ENCODE measurements around the gene TLR10.

Gene TLR10

DNA sequence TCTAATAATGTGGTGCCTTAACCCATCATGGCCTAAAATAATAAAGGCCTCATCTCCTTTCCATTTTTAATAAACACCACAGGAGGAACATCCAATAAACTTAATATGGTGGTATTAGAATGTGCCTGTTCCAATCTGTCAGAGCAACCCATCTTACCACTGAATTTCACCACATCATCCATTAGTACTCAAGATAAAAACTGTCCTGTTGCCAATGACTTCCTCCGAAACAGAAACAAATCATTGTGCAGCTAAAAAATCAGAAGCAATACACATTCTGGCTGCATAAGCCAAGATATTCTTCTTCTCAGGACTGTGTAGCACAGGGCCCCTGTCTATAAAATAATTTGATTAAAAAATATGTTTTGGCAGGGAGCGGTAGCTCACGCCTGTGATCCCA lies 18.5 kb downstream of the TLR10 start:
- DNase-seq, result no peak

DNA sequence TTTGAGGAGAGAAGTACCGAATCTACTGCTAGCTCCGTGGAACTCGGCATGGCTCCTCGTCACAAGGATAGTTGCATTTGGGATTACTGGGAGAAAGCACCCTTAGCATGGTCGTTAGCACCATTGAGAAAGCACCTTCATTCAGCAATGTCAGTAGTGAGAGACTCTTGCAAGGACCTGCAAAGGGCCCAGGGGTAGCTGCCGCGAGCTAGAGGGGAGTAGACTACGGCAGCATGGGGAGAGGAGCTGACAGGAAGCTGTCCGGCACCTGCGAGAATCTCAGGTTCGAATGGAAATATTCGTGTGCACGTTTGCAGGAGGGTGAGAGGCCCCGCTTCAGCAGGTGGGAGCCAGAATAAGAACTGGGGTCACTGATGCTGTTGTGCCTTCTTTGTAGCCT lies 20.2 kb downstream of the TLR10 start:
- DNase-seq, result no peak

DNA sequence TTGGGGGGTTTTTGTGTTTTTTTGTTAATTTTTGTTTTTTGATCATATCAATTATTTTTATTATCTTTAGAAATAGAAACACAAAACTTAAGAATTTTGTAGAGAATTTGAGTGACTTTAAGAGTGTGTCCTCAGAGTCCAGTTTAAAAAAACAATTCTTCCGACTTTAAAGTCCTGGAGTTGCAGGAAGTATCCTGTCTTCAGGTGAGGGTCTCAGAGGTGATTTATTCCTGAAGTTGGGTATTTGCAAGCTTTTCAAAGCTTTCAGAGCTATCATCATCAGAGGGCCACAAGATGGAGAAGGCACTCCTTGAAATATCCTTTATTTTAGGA lies 23.0 kb downstream of the TLR10 start:
- no peak for DNase-seq

DNA sequence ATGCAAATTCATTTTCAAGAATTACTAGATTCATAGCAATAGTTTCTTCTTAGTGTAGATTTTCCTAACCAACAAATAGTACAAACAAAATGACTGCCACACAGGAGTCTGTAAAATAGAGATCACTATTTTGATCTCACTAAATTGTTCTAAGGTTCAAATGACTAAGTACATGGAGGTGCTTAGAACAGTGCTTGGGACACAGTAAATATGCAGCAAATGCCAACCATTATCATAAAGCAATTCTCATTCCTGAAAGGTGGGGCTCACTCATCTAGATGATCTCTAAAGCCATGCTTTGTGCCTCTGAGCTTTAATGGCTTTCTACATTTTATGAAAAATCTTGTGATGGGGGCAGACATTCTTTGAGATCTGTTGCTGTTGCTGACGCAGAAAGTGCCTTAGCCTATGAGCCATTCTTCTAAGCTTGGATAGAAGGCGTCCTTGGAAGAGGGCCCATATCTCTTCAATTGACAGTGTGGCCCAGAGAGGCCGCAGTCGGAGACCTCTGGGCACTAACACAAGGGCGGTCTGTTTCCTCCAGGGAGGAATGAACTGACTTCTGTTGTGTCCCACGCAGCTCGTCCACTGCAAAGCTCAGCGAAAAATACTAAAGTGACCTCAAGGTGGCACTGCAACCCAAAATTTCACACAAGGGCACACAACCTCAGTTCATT lies 23.5 kb downstream of the TLR10 start:
- peak in 4 of 5 experiments; percentile 21 to 61 (median 40) for DNase-seq

DNA sequence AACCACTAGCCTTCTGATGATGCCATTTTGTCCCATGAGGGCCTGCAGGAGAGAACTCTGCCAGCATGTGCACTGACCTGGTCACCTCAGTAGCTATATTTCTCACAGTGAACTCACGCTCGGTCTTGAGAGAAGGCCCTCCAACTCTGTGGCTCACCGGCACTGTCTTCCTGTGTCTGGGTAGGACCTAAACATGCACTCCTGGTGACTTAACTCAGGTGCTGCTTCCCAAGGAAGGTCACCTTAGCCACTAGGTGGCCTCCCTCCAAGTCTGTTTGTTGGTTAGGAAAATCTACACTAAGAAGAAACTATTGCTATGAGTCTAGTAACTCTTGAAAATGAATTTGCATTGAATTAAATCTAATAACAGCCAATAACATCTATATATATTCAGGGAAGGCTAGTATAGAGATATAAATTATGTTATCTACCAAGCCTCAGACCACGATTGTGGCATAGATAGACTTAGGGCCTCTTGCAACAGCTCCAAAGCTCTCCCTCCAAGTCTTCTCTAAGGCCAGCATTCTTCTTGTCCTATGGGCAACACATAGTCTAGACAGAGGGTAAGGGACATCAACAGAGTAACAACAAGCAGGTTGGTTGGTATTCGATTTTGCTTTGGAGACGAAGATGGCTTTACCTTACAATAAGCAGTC lies 24.7 kb downstream of the TLR10 start:
- DNase-seq, result peak in 1 of 5 experiments; percentile 20

DNA sequence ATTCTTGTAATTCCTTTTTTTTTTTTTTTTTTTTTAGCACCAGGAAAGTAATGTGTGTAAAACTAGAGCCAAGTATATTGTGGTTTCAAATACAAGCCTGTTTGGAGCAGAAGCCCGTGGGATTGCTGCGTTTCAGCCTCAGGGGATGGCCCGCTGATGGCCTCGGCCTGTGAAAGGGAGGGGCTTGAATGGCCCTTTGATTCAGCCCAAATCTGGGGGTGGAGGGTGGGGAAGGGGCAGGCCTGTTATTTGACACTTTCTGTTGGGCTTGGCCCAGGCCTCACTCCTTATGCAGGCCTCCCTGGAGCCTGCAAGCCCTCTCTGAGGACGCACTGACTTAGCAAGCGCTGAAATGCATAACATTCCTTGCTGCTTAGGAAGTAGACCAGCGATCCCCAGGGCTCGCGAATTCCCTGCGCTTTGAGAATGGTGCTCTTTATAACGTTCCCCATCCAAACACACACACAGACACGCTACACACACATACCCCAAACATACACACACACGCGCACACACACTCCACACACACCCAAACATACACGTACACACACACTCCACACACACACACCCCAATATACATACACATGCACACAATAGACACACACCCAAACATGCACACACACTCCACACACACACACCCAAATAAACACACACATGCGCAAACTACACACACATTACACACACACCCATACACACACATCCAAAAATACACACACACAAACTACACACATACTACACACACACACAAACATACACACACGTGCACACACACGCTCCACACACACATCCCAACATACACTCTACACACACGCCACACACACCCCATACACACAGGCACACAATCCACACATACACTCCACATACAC lies 29.6 kb downstream of the TLR10 start:
- peak in 1 of 5 experiments; percentile 19 for DNase-seq

DNA sequence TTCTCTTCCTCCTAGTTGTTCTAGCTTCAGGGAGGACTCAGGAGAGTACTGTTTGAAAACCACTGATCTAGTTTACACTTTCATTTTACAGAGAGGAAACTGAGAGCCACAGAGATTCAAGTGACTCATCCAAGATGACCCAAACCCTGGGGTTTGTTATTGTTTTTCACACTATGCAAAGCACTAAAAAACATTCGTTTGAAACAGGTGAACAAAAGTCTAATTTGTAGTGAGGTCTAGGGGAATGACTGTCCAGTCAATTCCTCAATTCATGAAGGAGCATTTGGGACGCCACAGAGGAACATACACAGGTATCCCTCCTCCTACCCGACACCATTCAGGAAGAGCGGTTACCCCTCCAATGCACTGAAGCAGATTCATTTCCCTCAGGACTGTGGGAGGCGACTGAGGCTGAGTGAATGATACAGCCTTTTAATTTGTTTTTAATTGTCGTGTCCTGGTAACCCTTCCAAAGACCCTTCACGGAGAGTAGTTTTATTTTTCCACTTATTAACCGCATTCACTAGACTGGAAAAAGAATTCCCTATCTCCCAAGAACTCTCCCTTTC lies 30.3 kb downstream of the TLR10 start:
- DNase-seq, result peak in 1 of 5 experiments; percentile 78

DNA sequence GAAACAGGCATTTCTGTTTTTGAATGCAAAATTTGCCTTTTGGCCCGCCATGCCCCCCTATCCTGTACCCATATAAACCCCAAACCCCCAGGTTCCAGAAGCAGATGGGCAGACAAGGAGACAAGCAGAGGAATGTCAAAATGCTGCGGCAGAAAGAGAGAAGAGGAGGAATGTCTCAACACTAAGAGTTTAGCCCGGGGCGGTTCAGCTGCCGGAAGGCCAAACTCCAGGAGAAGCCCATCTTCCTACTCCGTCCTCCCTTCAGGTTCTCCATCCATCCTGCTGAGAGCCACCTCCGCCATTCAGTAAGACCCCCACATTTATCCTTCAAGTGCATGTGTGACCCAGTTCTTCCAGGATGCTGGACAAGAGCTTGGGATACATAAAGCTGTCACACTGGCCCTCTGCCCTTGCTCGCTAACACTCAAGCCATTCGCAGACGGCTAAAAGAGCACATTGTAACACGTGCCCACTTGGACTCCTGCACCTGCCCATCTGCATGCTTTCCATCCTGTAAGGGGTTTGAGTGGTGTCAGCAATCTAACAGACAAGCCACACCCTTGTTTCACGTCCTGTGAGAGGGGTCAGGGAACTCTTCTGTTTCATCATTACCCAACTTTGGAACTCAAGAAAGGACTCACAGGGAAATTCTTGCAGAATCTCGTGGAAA lies 31.3 kb downstream of the TLR10 start:
- no peak for DNase-seq

DNA sequence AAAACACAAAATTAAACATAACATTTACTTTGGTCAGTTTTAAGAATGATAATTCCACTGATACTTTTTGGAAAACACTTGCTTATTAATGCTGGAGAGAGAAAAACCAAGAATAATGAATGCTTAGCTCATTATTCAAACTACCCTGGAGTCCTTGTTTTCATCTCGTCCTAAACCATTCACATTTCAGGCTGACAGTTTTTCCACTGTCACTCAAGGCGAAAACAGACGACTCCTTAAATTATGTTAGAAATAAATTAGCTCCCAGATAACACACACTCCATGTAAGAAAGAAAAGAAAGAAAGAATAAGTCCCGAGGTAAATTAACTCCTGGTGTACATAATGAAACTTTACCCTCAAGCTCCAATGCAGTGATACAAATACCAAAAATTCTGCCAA lies 33.5 kb downstream of the TLR10 start:
- DNase-seq, result no peak

DNA sequence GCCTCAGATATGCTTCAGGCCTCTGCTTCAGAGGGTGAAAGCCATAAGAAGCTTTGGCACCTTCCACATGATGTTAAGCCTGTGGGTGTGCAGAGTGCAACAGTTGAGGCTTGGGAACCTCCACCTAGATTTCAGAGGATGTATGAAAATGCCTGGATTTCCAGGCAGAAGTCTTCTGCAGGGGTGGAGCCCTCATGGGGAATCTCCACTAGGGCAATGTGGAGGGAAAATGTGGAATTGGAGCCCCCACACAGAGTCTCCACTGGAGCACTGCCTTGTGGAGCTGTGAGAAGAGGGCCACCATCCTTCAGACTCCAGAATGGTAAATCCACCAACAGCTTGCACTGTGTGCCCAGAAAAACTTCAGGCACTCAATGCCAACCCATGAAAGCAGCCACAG lies 35.2 kb downstream of the TLR10 start:
- DNase-seq, result no peak

DNA sequence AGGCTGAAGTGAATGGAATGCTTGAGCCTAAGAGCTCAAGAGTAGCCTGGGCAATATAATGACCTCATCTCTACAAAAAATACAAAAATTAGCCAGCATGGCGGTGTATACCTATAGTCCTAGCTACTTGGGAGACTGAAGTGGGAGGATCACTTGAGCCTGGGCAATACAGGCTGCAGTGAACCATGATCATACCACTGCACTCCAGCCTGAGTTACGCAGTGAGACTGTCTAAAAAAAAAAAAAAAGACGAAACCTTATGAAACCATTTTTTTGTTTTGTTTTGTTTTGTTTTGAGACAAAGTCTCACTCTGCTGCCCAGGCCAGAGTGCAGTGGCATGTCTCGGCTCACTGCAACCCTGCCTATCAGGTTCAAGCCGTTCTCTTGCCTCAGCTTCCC lies 36.9 kb downstream of the TLR10 start:
- no peak for DNase-seq

DNA sequence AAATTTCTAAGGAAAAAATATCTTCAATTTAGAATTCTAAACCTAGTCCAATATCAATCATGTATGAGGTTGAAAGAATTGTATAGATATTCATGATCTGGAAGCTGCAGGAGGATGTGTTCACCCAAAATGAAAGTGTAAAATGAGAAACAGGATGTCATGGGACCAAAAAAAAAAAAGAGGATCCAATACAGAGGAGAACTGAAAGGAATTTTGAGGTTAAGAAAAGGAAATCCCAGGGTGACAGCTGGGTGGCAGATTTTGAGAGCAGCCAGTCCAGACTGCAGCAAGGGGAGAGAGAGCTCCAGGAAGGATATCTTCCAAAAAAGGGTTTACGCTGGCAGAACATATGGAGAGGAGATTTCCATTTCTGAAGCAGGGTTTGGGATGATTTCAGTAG lies 38.9 kb downstream of the TLR10 start:
- no peak for DNase-seq

DNA sequence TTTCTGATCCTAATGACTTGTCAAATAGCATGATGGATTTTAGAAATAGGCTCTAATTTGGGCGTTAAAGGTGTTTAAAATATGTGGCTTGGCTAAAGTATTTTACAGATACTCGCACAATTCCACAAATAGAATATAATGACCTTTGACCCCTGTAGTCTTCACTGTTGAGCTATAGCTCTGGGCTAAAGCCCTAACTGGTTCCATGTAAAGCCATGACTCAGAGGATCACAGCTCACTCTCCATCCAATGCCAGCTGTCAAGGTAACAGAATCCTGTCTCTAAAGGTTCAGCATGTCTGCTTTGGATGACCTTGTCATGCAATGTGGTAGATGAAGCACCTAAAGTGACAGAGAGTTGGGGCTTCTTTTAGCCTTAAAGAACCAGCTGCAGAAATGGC lies 42.5 kb downstream of the TLR10 start:
- DNase-seq, result no peak

DNA sequence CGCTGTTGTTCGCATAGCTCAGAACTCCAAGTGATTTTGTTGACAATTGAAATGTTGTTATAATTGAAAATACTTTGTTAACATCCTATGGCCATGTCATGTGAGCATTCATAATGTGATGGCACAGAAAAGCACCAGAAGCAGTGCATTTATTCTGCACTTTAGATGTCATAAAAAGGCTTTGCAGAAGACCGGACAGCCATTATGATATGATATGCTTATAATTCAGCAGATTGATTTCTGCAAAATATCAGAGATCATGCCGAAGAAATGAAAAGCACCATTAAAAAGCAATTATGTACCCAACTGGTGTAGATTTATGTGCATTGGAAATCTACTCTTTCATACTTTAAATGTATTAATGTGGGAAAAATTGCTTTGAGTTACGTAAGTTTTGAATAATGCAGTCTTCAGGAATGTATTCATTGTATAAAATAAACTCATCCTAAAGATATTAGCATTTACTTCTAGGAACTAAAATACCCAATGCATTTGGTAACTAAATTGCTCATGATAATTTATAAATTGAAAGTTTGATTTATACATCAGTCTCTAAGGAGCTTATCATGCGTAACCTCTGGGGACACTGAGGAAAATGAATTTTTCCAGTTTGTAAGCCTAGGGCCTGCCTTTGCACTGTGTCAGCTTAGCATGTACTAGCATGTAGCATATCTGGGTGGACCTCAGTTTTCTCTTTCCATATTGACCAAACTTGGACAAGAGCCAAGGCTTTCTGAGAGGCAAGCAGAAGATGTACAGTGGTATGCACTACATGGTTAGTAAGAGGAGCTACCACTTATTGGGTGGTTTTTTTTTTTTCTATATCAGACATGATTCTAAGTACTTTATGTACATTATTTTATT lies 43.6 kb downstream of the TLR10 start:
- DNase-seq, result no peak

DNA sequence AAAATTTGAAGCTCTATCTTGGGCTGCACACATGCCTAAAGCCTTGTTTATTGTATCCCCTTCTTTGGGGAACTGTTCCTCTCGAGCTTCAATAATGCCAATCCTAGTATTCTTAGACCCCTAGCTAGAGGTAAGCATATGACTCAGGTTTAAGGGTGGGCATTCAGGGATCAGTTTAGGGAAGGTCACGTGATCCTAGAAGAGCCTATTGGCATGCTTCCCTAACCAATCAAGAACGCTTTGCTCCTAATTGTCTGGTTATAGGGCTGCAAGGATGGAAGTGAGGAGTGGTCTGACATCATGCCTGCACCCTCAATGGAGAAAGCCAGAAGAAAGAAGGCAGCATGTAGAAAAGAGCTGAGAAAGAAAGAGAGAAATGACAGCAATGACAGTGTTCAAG lies 46.9 kb downstream of the TLR10 start:
- DNase-seq, result no peak

DNA sequence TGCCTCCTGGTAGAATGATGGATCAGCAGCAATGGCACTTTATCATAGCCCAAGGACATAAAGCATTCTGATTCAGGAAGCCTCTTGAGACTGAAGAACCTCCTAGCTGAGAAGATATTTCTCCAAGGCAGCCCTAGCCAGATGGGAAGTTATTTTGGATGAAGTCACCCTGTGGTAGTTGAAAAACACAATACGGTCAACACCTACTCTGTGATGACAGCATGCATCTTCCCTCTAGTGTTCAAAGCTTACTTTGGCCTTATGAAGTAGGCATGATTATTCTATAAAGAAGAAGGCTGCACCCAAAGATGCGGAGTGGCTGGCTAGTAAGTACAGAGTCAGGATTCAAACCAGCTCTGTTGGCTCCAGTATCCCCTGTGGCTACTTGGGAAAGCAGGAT lies 47.9 kb downstream of the TLR10 start:
- DNase-seq, result no peak

DNA sequence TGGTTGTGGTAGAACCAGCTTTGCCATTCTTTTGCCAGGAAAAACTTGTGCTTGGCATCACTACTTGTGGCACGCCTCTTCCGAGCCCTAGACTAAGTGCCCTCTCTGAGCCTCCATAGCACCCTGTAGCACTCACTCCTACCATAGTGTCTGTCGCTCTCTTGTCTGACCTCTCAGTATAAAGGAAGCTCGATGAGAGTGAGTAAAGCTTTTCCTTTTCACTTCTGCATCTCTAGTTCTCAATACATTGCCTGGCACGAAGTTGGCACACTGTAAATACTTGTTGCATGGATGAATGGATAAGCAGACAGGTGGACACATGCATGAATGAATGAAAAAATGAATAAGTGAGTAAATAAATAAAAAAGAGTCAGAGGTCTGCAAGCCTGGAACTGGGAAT lies 48.3 kb downstream of the TLR10 start:
- DNase-seq, result no peak

DNA sequence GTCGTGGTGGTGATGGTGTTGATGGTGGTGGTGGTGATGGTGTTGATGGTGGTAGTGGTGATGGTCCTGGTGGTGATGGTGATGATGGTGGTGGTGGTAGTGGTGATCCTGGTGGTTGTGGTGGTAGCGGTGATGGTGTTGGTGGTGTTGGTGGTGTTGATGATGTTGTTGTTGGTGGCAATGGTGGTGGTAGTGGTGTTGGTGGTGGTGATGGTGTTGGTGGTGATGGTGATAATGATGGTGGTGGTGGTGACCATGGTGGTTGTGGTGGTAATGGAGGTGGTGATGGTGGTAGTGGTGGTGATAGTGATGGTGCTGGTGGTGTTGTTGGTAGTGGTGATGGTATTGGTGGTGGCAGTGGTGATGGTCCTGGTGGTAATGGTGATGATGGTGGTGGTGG lies 49.1 kb downstream of the TLR10 start:
- no peak for DNase-seq

DNA sequence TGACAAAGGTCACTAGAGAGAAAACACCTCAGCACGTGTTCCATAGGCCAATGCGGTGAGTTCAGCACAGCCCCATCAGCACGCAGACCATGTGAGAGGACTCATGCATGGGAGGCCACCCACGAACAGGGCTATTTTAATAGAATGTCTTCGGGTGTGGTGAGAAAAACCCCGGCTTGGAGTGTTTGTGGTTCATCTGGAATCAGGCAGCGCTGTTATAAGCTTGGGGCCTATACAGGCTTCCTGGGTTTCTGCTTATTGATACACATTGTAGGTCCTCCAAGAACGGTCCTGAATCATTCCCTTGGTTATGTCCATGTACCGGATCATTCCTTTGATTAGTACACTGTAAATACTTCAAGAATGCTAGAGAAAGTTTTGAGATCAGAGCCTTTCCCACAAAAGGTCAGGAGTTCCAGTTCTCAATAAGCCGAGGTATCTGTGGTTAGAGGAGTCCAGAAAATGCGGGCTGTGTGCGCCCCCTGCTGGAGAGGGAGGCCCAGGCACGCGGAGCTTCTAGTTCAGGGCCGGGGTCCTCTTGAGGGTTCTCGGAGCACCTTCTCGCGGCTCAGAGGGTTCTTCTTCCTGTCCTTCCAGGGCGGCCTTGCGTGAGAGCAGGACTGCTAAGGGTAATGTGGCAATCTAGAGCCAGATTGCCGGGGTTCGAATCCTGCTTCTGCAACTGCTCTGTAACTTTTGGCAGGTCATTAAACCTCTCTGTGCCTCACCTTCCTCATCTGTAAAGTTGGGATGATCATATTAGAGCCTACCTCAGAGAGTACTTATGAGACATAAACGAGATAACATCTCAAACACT lies 51.8 kb downstream of the TLR10 start:
- peak; percentile 56 to 79 (median 73) for DNase-seq

DNA sequence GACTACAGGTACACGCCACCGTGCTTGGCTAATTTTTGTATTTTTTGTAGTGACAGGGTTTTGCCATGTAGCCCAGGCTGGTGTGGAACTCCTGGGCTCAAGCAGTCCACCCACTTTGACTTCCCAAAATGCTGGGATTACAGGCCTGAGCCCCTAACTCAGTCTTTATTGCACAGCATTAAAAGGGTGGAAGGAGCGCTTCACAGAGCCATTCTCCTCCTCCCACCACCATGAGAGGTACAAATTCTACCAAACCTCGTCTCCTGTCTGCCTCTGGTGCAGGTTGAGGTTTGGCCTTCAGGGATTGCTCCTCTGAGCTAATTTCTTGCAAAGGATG lies 52.3 kb downstream of the TLR10 start:
- DNase-seq, result no peak

DNA sequence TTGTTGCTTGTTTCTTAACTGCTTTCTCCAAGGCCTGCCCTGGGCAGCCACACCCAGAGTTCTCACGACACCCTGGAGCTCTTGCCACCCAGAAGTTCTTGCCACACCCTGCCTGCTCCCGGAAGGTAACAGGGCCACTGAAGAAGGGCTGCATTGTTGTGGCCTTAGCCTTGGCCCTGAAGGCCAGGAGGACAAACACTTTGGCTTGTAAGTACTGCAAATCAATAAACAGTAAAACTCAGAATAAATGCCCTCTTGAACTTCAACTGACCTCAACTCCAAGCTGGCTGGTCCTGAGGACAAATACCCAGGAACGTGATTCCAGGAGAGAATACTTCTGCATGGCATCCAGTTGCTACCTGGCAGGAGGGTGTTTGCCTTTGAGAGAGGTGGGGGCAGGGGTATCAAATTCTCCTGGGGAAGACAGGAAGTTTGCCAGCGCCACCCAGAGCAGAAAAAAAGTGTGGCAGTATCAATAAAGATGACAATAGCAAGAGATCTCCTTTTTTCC lies 54.1 kb downstream of the TLR10 start:
- peak in 1 of 5 experiments; percentile 45 for DNase-seq

Data from T-helper 2 cell (primary cell).